Trophoblast cell (in vitro differentiated cells and primary cell): ENCODE results near the gene MIOX.
A peak's percentile ranks its signal among the peaks of the same experiment; 100 is the strongest.

Experiments used
- DNase-seq, 2 donors: peaks; one replicate each; pipeline ENCODE4 v3.0.0-alpha.2; 2016
- H2AFZ ChIP-seq: 2 replicates; pipeline ENCODE4 v1.6.1; 2013; ENCODE audit warnings: low read length, moderate library complexity, mild to moderate bottlenecking; ENCODE audit not compliant: insufficient read depth, poor library complexity
- H2AK5ac ChIP-seq: 2 replicates; pipeline ENCODE4 v1.6.1; 2013; ENCODE audit warnings: mild to moderate bottlenecking, low read length
- H2BK120ac ChIP-seq: 2 replicates; pipeline ENCODE4 v1.6.1; 2013; ENCODE audit warnings: low read length, mild to moderate bottlenecking, moderate library complexity; ENCODE audit not compliant: insufficient read depth, poor library complexity
- H2BK12ac ChIP-seq: 2 replicates; pipeline ENCODE4 v1.6.1; 2013; ENCODE audit warnings: mild to moderate bottlenecking, low read length, moderate library complexity
- H2BK5ac ChIP-seq: 2 replicates; pipeline ENCODE4 v1.6.1; 2013; ENCODE audit warnings: low read length, low read depth, moderate library complexity, mild to moderate bottlenecking; ENCODE audit not compliant: poor library complexity
- H3K14ac ChIP-seq: 2 replicates; pipeline ENCODE4 v1.6.1; 2013; ENCODE audit warnings: mild to moderate bottlenecking, low read length
- H3K18ac ChIP-seq: 2 replicates; pipeline ENCODE4 v1.6.1; 2013; ENCODE audit warnings: mild to moderate bottlenecking, low read length
- H3K23ac ChIP-seq: 2 replicates; pipeline ENCODE4 v1.6.1; 2013; ENCODE audit warnings: low read length
- H3K27ac ChIP-seq: 2 replicates; pipeline ENCODE4 v1.5.1; 2013; ENCODE audit warnings: low read depth, mild to moderate bottlenecking, inconsistent platforms, low read length, moderate library complexity
- H3K27me3 ChIP-seq: 2 replicates; pipeline ENCODE4 v1.6.1; 2013; ENCODE audit warnings: inconsistent platforms, mild to moderate bottlenecking, low read length, moderate library complexity; ENCODE audit not compliant: insufficient read depth
- H3K36me3 ChIP-seq, 2 experiments: 1 replicate in 1 of 2; 2 replicates in 1 of 2; pipeline ENCODE4 v1.6.1; 2013; ENCODE audit warnings: low read length in 2 of 2, mild to moderate bottlenecking in 2 of 2, moderate library complexity in 1 of 2; ENCODE audit not compliant: insufficient read depth in 2 of 2, control insufficient read depth in 1 of 2
- H3K4ac ChIP-seq: 2 replicates; pipeline ENCODE4 v1.6.1; 2013; ENCODE audit warnings: low read depth, mild to moderate bottlenecking, low read length, moderate library complexity
- H3K4me1 ChIP-seq, 2 experiments: 1 replicate in 1 of 2; 2 replicates in 1 of 2; pipeline ENCODE4 v1.6.1; 2013; ENCODE audit warnings: low read length in 2 of 2, mild to moderate bottlenecking in 2 of 2, moderate library complexity in 1 of 2; ENCODE audit not compliant: insufficient read depth in 2 of 2, control insufficient read depth in 1 of 2
- H3K4me2 ChIP-seq: 2 replicates; pipeline ENCODE4 v1.6.1; 2013; ENCODE audit warnings: inconsistent platforms, mild to moderate bottlenecking, low read length, moderate library complexity
- H3K4me3 ChIP-seq: 2 replicates; pipeline ENCODE4 v1.5.1; 2013; ENCODE audit warnings: mild to moderate bottlenecking, low read depth, low read length, inconsistent platforms
- H3K79me1 ChIP-seq: one replicate; pipeline ENCODE4 v1.6.1; 2013; ENCODE audit warnings: low read length
- H3K79me2 ChIP-seq: 2 replicates; pipeline ENCODE4 v1.6.1; 2013; ENCODE audit warnings: low read length, mild to moderate bottlenecking; ENCODE audit not compliant: control insufficient read depth, insufficient read depth, poor library complexity
- H3K9ac ChIP-seq: 2 replicates; pipeline ENCODE4 v1.6.1; 2013; ENCODE audit warnings: mild to moderate bottlenecking, low read length
- H3K9me3 ChIP-seq: 2 replicates; pipeline ENCODE4 v1.6.1; 2013; ENCODE audit warnings: low read depth, mild to moderate bottlenecking, control low read depth, inconsistent platforms, low read length; ENCODE audit not compliant: insufficient read depth
- H4K12ac ChIP-seq: 2 replicates; pipeline ENCODE4 v1.6.1; 2013; ENCODE audit warnings: low read depth, mild to moderate bottlenecking, low read length, moderate library complexity
- H4K8ac ChIP-seq: 2 replicates; pipeline ENCODE4 v1.6.1; 2013; ENCODE audit warnings: low read depth, mild to moderate bottlenecking, low read length, moderate library complexity
- H4K91ac ChIP-seq: one replicate; pipeline ENCODE4 v1.6.1; 2013; ENCODE audit warnings: low read depth, mild to moderate bottlenecking, low read length, moderate library complexity
- WGBS: extraction: QIAGEN DNeasy Blood & Tissue Kit; methylation state at CpG from one replicate; pipeline ENCODE4 v1.1.7; 2013; ENCODE audit warnings: missing lambda C conversion rate; ENCODE audit not compliant: insufficient read length, insufficient coverage; ENCODE audit errors: extremely low coverage; 5-methylcytosine and 5-hydroxymethylcytosine counted together

Gene MIOX

GRCh38 chr22:50455201-50455600, 31.5 kb upstream of the MIOX start:
- Histone ChIP-seq H3K14ac (no peak overlapping the region), H4K91ac (no peak overlapping the region), H3K79me1 (no peaks in the 10 kb centered on the region), H3K4ac (no peak overlapping the region), H3K27ac (no peak overlapping the region), H3K27me3 (no peaks in the 10 kb centered on the region), H2BK120ac (no peak overlapping the region), H2AFZ (peak overlapping the region; percentile 18), H3K9ac (no peak overlapping the region), H3K4me1 (no peaks in the 10 kb centered on the region), H3K23ac (no peak overlapping the region), H3K79me2 (no peaks in the 10 kb centered on the region), H2BK12ac (no peak overlapping the region), H4K12ac (no peak overlapping the region), H4K8ac (no peak overlapping the region), H3K36me3 (peaks cover 65 to 66% of the 10 kb centered on the region in 2 experiments), H3K4me3 (peak overlapping the region; percentile 11), H2BK5ac (no peak overlapping the region), H3K18ac (no peak overlapping the region), H2AK5ac (no peak overlapping the region), H3K4me2 (no peak overlapping the region), H3K9me3 (peaks cover 2% of the 10 kb centered on the region)
- no CpG with 5 or more reads among the region's 18 CpGs for WGBS
- no peak for DNase-seq

- Histone ChIP-seq H3K36me3 (peaks cover 70% of the 10 kb centered on the region in 2 experiments), H3K9me3 (peaks cover 2% of the 10 kb centered on the region), H2BK12ac (no peak overlapping the region), H2BK120ac (no peak overlapping the region), H3K27me3 (no peaks in the 10 kb centered on the region), H4K8ac (no peak overlapping the region), H3K9ac (no peak overlapping the region), H3K18ac (no peak overlapping the region), H3K27ac (no peak overlapping the region), H4K12ac (no peak overlapping the region), H3K23ac (no peak overlapping the region), H3K4me3 (no peak overlapping the region), H3K79me2 (no peaks in the 10 kb centered on the region), H2BK5ac (no peak overlapping the region), H3K4me1 (no peaks in the 10 kb centered on the region), H3K14ac (no peak overlapping the region), H3K79me1 (no peaks in the 10 kb centered on the region), H3K4ac (no peak overlapping the region), H4K91ac (no peak overlapping the region), H3K4me2 (no peak overlapping the region), H2AK5ac (no peak overlapping the region), H2AFZ (no peak overlapping the region)
- WGBS, result no CpG with 5 or more reads among the region's 11 CpGs
- DNase-seq, result no peak
These were observed 30.6 kb upstream of the MIOX start for GRCh38 chr22:50456026-50456425.

GRCh38 chr22:50456466-50457234, 30.0 kb upstream of the MIOX start:
- Histone ChIP-seq H3K14ac (no peak overlapping the region), H2AK5ac (no peak overlapping the region), H3K9ac (no peak overlapping the region), H4K91ac (no peak overlapping the region), H3K4me2 (no peak overlapping the region), H3K18ac (no peak overlapping the region), H3K4me3 (no peak overlapping the region), H2AFZ (no peak overlapping the region), H2BK120ac (no peak overlapping the region), H3K79me1 (no peaks in the 10 kb centered on the region), H4K12ac (no peak overlapping the region), H2BK5ac (no peak overlapping the region), H3K23ac (no peak overlapping the region), H3K27ac (no peak overlapping the region), H3K27me3 (no peaks in the 10 kb centered on the region), H3K79me2 (no peaks in the 10 kb centered on the region), H3K4me1 (no peaks in the 10 kb centered on the region), H3K4ac (no peak overlapping the region), H3K36me3 (peaks cover 77% of the 10 kb centered on the region in 2 experiments), H2BK12ac (no peak overlapping the region), H4K8ac (no peak overlapping the region), H3K9me3 (peaks cover 2% of the 10 kb centered on the region)
- no CpG with 5 or more reads among the region's 34 CpGs for WGBS
- DNase-seq, result no peak

GRCh38 chr22:50459016-50459415, 27.6 kb upstream of the MIOX start:
- H2BK120ac ChIP-seq, result no peak overlapping the region
- H2AFZ ChIP-seq, result no peak overlapping the region
- H3K36me3 ChIP-seq, result peaks cover 95 to 96% of the 10 kb centered on the region in 2 experiments
- no peak overlapping the region for H3K9ac ChIP-seq
- H3K4me3 ChIP-seq, result no peak overlapping the region
- no peak overlapping the region for H3K14ac ChIP-seq
- no peaks in the 10 kb centered on the region for H3K27me3 ChIP-seq
- no peak for DNase-seq
- WGBS, result no CpG with 5 or more reads among the region's 22 CpGs
- H4K91ac ChIP-seq, result no peak overlapping the region
- no peaks in the 10 kb centered on the region for H3K4me1 ChIP-seq
- no peak overlapping the region for H2BK5ac ChIP-seq
- H3K4me2 ChIP-seq, result no peak overlapping the region
- no peaks in the 10 kb centered on the region for H3K79me2 ChIP-seq
- H3K4ac ChIP-seq, result no peak overlapping the region
- no peak overlapping the region for H3K27ac ChIP-seq
- peaks cover 2% of the 10 kb centered on the region for H3K9me3 ChIP-seq
- no peak overlapping the region for H4K12ac ChIP-seq
- no peaks in the 10 kb centered on the region for H3K79me1 ChIP-seq
- H2BK12ac ChIP-seq, result no peak overlapping the region
- no peak overlapping the region for H4K8ac ChIP-seq
- no peak overlapping the region for H3K23ac ChIP-seq
- no peak overlapping the region for H3K18ac ChIP-seq
- no peak overlapping the region for H2AK5ac ChIP-seq
